Measurements from ENCODE around the gene C2orf80.
"Not testable (repeated sequence)": the region's sequence is repeated elsewhere in the genome, so short reads cannot be mapped to it uniquely, and the experiment has no call there.

The C2orf80 gene

DNA sequence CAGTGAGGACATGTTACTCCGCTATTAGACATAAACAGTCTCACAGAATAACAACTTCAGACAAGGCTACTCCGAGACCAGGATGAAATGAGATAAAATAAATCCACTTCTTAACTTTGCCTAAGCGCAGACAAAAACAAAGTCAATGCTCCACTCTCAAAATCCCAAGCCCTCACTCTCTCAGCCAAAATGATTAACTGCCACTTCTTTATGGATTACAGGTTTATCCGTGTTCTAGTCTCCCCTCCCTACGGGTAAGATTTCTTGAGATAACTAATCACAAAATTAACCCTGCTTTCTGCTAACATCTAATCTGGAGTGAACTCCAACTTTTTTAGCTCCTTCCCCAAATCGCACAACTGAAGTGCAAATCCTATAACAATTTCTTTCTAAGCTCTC, 59.1 kb downstream of the C2orf80 start:
- no peak for DNase-seq

DNA sequence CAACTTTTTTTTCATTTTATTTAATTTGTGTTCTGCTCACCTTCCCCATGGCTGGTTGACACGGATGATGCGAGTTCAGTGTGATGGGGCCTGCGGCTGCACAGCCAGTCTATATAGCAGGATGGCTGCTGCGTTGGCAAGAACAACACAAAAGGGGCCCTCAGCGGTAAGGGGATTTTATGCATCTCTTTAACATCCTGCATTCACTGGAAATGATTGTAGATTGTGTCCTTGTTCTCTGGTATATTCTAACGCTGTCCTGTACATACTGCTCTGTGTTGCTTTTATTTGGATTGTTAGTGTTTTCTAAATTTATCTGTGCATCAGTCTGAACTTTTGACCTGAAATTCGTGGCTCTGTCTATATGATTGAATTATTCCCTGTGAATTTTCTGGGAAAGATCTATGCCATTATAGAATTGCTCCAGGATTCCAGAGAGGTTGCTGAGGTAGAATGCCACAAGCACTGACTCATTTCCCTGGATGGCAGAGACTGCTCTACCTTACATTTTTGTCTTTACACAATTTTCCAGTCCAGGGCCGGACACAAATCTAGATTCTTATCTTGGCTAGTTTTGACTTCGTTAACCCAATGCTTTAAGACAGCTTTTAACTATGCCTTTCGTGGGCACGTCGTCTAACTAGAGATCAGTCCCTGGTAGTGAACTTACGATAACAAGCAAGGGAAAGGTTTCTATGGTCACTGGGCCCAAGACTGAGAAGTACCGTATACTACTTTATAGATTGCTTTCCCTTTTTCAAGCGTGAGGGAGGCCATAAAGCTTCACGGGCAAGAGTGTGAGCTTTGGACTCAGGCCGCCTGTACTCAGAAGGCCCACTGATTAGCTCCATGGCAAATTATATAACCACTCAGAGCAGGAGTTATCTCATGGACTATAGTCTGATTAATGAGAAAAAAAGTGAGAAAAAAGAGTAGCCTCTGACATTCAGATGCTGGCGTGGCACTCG, 59.8 kb downstream of the C2orf80 start, which contains the start of gene CRYGC:
CRYGC (minus strand) TSS at position 85 of the 968 bp plus-strand sequence; CDS start at position 49, 36 bp downstream.
- no peak for DNase-seq

DNA sequence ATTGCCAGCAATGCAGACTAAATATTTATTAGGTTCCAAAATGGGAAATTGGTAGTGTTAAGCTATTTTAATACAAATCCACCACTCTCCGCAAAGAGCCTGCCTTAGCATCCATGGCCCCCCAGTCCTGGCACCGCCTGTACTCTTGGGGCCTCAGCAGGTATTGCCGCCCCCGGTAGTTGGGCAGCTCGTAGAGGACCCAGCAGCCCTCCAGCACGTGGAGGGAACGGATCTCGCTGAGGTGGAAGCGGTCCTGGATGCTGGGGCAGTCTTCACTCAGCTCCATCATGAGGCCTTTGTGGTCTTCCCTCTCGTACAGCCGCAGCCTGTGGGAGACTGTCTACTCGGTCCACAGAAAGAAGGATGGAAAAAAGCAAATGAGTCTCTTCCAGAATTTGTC, 61.7 kb downstream of the C2orf80 start:
- DNase-seq, result no peak

DNA sequence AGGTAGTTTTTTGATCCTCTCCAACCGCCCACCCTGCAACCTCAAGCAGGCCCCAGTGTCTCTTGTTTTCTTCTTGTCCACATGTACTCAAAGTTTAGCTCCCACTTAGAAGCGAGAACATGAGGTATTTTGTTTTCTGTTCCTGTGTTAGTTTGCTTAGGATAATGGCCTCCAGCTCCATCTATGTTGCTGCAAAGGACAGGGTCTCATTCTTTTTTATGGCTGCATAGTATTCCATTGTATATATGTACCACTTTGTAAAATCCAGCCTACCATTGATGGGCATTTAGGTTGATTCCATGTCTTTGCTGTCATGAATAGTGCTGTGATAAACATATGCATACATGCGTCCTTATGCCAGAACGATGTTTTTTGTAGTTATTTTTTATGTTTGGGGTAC, 62.7 kb downstream of the C2orf80 start:
- no peak for DNase-seq

DNA sequence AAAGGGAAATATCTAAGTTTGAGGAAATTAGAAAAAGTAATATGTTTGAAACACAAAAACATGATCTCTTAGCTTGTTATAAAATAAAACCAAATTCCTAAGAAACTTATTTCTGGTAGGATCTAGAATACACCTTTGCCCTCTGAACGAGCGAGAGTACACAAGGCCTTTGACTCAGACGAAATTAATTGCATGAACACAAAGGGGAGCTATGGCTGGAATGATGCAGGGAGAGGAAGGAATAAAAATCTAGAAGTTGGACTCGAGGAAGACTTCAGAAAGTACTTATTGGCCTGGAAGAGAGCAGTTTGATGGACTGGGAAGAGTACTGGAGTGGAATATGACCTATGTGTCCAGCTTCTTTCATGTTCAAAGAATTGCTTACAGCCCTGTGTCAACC, 64.6 kb downstream of the C2orf80 start:
- no peak for DNase-seq

DNA sequence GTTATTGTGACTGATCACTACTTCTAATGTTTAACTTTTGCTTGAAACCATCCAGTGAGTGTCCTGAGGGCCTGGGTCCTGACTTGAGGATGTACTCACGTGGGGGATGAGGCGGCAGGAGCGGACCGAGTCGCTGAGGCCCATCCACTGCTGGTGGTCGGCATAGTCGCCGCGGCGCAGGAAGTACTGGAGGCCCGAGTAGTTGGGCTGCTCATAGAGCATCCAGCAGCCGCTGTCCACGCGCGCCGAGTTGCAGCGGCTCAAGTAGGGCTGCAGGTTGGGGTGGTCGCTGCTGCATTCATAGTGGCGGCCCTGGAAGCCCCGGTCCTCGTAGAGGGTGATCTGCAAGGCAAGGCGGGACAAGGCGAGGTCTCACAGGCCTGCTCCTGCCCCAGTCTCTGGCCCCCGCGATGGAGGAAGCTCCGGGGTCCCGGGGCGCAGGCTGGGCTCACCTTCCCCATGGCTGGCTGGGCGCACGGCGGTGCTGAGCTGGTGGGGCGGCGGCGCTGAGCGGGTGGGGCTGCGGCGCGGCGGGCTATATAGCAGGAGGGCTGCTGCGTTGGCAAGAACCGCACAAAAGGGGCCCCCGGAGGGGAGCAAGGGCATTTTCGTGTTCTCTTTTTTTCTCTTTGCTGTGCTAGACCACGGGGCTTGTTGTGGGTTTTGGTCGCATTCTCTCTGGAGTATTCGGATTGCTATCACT, 65.7 kb downstream of the C2orf80 start, which contains the start of gene CRYGD:
CRYGD (minus strand) TSS at position 512 of the 703 bp plus-strand sequence; CDS start at position 461, 51 bp downstream.
- DNase-seq, result not testable (repeated sequence)

DNA sequence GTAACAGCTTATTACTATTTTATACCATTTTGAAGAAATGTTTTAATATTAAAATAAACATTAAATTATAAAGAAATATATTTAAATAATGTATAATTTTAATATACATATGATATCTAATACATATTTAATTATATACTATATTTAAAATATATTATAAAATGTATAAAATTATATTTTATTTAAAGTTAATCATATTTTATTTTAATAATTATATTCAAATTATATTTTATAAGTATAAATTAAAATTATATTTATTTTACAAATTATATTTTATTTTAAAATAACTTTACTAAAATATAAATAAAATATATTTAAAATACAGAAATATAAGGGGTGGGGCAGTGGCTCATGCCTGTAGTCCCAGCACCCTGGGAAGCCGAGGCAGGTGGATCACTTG, 67.6 kb downstream of the C2orf80 start:
- no peak for DNase-seq

DNA sequence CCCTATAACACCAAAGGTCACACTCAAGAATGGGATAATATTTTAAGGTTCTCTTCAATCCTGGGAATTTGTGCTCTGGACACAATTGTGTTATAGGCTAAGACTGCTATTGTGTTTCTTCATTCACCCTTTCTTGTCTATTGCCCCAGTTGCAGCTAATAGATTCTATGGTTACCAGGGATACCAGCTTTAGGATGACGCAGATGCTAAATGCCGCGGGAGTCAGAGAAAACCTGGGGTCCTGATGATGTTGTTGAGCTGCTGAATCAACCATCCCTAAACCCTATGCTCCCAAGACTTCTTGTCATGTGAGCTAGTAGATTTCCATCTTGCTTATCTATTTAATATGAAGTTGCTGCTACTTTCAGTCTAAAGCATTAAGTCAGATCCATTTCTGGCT, 70.9 kb downstream of the C2orf80 start:
- no peak for DNase-seq

DNA sequence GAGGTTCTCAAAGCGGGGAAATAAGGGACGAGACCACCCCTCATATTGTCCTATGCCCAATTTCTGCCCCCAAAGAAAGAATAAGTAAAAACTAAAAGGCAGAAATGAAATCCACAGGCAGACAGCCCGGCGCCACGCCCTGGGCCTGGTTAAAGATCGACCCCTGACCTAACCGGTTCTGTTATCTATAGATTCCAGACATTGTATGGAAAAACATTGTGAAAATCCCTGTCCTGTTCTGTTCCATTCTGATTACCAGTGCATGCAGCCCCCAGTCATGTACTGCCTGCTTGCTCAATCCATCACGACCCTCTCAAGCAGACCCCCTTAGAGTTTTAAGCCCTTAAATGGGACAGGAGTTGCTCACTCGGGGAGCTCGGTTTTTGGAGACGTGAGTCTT, 72.4 kb downstream of the C2orf80 start:
- not testable (repeated sequence) for DNase-seq
